ENCODE measurements around the gene KCTD21. TPM values are rescaled to one million over a fixed set of nuclear protein-coding genes. Genes with fewer than 3 reads are reported as not detected.

KCTD21 gene
- total RNA-seq, 3 donors from 2014 or later, result 7.5 to 11.1 (median 8.1) TPM

DNA sequence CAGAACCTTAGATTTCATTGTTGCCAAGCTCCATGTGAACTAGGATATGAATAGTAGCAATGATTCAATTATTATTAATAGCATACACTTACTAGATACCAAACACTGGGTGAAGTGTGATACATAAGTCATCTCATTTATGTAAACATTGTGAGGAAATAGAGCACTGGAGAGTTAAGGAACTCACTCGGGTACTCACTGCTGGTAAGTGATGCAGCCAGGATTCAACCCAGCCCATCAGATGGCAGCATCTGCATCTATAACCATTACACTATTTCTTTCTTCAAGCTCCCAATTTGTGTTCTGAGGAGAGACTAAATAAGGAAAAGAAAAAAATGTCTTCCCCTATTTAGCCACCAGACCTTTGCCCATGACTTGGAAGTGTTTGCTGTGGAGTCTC is 38.8 kb downstream of the KCTD21 start:
- TF ChIP-seq CTCF (IDR thresholded peaks at IDR 0.05), result no peak
- intact Hi-C loops (cut with DNase I, micrococcal nuclease), result no loop called here
- no peak for DNase-seq

DNA sequence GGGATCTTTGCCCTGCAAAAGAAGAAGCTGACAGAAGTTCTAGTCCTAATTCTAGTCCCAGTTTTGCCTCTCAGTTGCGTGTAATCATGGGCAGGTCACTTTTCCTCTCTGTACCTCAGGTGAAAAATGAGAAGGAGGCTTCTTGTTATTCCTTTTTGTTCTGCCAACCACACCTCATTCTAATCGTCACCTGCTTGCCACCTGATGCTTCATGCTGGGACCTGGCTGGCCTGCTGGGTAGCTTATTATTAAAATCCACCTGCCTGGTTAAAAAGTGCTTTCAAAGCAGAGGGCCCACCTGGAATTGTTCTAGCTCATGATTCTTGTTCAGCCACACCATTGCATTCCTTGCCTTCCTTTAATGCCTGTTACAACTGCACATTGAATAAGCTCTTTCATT is 40.6 kb downstream of the KCTD21 start:
- Histone ChIP-seq H3K4me3 (no peak overlapping the region), H3K9me3 (no peaks in the 10 kb centered on the region), H3K4me1 (ENCODE audit: low read depth) (no peaks in the 10 kb centered on the region), H3K36me3 (ENCODE audit: low read depth) (no peaks in the 10 kb centered on the region)
- DNase-seq (no peak), ATAC-seq (no peak)
- intact Hi-C loops (cut with DNase I, micrococcal nuclease), result no loop called here
- no peak for TF ChIP-seq CTCF (IDR thresholded peaks at IDR 0.05)

More for the DNA sequence above, 38.8 kb downstream of the KCTD21 start:
- no peaks in the 10 kb centered on the region for H3K36me3 ChIP-seq (ENCODE audit: low read depth)
- H3K9me3 ChIP-seq, result no peaks in the 10 kb centered on the region
- H3K4me3 ChIP-seq, result no peak overlapping the region
- H3K4me1 ChIP-seq (ENCODE audit: low read depth), result no peaks in the 10 kb centered on the region
- ATAC-seq, result peak; percentile 21

- TF ChIP-seq CTCF (IDR thresholded peaks at IDR 0.05), result no peak
- Histone ChIP-seq H3K4me1 (ENCODE audit: low read depth) (peaks cover under 1% of the 10 kb centered on the region), H3K4me3 (no peak overlapping the region), H3K9me3 (no peaks in the 10 kb centered on the region), H3K36me3 (ENCODE audit: low read depth) (no peaks in the 10 kb centered on the region)
- intact Hi-C loops (cut with DNase I, micrococcal nuclease), result no loop called here
- DNase-seq, result no peak
- no peak for ATAC-seq
Observed at GRCh38 chr11:78145511-78146025, 42.9 kb downstream of the KCTD21 start.

DNA sequence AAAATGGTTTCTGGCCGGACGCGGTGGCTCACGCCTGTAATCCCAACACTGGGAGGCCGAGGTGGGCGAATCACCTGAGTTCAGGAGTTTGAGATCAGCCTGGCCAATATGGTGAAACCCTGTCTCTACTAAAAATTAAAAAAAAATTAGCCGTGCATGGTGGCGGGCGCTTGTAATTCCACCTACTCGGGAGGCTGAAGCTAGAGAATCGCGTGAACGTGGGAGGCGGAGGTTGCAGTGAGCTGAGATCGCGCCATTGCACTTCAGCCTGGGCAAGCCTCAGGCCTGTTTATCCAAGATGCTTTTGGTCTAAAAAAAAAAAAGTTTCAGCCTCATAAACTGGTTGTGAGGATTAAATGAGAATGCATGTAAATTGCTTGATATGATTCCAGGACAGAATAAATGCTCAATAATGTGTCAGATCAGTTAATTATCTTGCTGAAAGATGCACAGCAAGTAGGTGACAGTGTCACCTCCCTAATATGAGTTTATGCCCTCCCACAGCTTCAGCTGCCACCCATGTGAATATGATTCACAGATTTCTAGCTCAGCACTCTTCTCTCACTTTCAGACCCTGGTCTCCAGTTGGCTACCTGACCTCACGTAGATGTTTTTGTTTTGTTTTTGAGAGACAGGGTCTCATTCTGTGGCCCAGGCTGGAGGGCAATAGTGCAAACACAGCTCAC is 47.9 kb downstream of the KCTD21 start:
- no peak for DNase-seq
- no peak for TF ChIP-seq CTCF (IDR thresholded peaks at IDR 0.05)
- Histone ChIP-seq H3K4me1 (ENCODE audit: low read depth) (peaks cover 12% of the 10 kb centered on the region), H3K9me3 (no peaks in the 10 kb centered on the region), H3K36me3 (ENCODE audit: low read depth) (no peaks in the 10 kb centered on the region), H3K4me3 (no peak overlapping the region)
- intact Hi-C loops (cut with DNase I, micrococcal nuclease), result no loop called here
- ATAC-seq, result no peak

DNA sequence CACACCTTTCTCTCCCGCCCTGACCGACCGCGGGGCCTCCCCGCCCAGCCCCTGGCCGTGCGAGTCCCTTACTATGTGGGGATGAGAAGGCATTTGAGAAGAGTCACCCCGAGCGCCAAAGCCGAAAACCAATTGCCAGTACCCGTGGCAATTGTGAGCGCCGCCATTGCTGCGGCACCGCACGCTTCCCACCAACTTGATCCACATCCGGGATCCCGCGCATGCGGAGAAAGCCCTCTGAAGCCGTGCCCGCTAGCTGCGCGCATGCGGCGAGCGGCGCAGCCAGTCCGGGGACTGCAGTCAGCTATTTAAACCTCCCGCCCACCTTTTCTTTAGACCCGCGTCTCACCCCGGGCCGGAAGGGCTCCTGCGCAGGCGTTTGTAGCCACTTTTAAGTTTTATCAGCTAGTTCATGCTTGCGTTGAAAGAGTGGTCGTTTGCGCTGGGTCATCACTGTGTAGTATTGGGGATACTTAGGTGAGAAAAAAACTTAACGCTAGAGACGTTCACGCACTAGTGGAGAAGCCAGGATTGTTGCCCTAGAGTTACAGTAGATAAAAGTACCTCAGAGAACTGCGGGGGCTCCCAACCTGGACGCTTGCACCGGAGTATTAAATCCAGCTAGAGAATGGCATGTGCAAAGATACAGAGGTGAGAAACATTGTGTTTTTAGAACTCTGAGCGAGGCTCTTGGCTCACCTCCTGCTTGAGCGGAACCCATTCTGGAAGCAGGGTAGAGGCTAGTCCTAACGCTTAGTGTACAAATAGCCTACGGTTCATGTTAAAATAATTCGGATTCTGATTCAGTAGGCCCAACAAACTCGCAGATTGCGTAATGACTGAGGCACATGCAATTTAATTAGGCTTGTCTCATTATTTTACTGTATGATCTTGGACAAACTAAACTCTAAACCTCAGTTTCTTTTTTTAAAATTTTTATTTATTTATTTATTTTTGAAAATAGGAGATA is 48.7 kb downstream of the KCTD21 start, which contains the start of gene ALG8:
Gene ALG8 (minus strand): TSS at position 205 of the 970 bp plus-strand sequence. CDS start 38 bp downstream, at position 167.
- DNase-seq, result peak; percentile 97
- intact Hi-C loops (cut with DNase I, micrococcal nuclease), result no loop called here
- Histone ChIP-seq H3K4me3 (peak within 1 kb of the TSS; percentile 57), H3K4me1 (ENCODE audit: low read depth) (peaks cover 12% of the 10 kb centered on the region), H3K36me3 (ENCODE audit: low read depth) (no peaks in the 10 kb centered on the region), H3K9me3 (no peaks in the 10 kb centered on the region)
- TF ChIP-seq CTCF (IDR thresholded peaks at IDR 0.05), result no peak
- peak; percentile 99 for ATAC-seq

Data from mucosa of descending colon (tissue), 3 donors.